ENCODE data around the gene NCKAP5. TPM values are rescaled to one million over a fixed set of nuclear protein-coding genes. Genes with fewer than 3 reads are reported as not detected.

The NCKAP5 gene
- total RNA-seq, 3 donors from 2014 or later = 1.9 to 6.3 (median 2.3) TPM

DNA sequence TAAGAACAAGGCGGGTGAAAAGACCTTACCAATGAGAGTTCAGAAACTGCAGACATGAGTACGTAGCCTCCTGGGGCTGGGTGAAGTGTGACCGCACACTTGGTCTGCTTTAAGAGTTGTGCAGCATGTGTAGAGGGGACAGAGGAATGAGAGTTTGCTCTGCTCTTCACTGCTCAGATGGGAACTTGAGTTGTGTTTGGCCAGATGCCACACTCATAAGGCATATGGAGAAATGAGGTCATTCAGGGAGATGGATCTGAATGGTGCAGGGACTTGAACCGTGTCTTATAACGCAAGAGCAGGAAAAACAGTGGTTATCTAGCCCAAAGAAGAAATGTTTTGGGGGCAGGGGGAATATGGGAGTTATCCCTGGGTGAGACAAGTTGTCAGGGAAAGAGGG, 624.4 kb downstream of the NCKAP5 start:
- no peak for ATAC-seq
- no peak for DNase-seq
- TF ChIP-seq, protein P1, sequence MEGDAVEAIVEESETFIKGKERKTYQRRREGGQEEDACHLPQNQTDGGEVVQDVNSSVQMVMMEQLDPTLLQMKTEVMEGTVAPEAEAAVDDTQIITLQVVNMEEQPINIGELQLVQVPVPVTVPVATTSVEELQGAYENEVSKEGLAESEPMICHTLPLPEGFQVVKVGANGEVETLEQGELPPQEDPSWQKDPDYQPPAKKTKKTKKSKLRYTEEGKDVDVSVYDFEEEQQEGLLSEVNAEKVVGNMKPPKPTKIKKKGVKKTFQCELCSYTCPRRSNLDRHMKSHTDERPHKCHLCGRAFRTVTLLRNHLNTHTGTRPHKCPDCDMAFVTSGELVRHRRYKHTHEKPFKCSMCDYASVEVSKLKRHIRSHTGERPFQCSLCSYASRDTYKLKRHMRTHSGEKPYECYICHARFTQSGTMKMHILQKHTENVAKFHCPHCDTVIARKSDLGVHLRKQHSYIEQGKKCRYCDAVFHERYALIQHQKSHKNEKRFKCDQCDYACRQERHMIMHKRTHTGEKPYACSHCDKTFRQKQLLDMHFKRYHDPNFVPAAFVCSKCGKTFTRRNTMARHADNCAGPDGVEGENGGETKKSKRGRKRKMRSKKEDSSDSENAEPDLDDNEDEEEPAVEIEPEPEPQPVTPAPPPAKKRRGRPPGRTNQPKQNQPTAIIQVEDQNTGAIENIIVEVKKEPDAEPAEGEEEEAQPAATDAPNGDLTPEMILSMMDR (IDR thresholded peaks at IDR 0.05) = no peak
- Histone ChIP-seq H3K4me3 (no peak overlapping the region), H3K4me1 (ENCODE audit: low read depth) (no peaks in the 10 kb centered on the region), H3K9me3 (no peaks in the 10 kb centered on the region), H3K36me3 (ENCODE audit: low read depth) (no peaks in the 10 kb centered on the region)
- intact Hi-C loops (cut with DNase I, micrococcal nuclease) = no loop called here

DNA sequence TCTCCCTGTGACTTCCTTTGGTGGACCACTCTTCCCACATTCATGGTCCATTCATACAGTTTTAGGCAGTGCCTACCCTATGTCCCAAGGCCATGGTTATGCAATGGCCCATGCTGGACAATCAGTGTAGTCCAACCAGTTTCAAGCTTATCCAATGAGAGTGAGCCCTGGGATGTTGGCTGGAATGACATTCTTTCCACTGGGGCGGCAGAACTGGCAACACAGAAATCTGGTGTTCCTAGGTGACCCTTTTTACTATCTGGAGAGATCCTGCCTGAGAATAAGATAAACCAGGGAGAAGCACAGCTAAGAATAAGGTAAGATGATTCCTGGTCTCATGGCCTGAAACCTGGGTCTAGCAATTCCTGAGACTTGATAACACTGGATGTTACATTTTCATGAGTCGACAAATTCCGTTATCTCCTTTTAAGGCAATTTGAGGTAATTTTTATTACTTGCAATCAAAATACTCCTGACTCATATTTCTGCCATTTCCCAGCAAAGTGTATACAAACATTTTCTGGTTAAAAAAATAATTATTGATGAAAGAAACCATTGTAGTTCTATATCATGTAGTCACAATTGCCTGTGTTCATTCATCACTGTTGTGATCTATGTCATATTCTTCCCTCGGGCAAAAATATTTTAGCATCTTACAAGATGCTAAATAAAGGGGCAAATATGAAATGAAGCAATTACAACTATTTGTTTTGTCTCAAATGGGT, 626.8 kb downstream of the NCKAP5 start:
- TF ChIP-seq, protein P1 (IDR thresholded peaks at IDR 0.05) = no peak
- H3K9me3 ChIP-seq = no peaks in the 10 kb centered on the region
- DNase-seq = no peak
- no peaks in the 10 kb centered on the region for H3K4me1 ChIP-seq (ENCODE audit: low read depth)
- no peak overlapping the region for H3K4me3 ChIP-seq
- no peak for ATAC-seq
- intact Hi-C loops (cut with DNase I, micrococcal nuclease) = no loop called here
- H3K36me3 ChIP-seq (ENCODE audit: low read depth) = no peaks in the 10 kb centered on the region

DNA sequence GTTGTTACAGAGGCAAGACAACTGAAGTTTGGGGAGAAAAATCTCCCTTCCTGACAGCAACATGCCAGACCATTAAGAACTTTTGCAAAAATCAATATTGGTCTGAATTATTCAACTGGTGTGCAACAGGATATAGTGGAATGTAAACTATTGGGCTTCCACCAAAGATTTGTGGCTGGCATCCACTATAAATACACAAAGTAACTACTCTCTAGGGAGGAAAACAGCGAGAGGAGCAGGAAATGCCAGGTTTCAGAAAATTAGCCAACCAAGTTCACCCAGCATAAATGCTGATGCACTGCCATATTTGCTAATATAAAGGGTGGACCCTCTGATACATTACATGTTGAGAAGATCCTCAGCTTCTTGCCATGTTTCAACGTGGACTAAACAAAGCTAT, 630.6 kb downstream of the NCKAP5 start:
- intact Hi-C loops (cut with DNase I, micrococcal nuclease) = no loop called here
- H3K36me3 ChIP-seq (ENCODE audit: low read depth) = no peaks in the 10 kb centered on the region
- no peak for DNase-seq
- TF ChIP-seq, protein P1 (IDR thresholded peaks at IDR 0.05) = no peak
- no peaks in the 10 kb centered on the region for H3K9me3 ChIP-seq
- H3K4me3 ChIP-seq = no peak overlapping the region
- no peaks in the 10 kb centered on the region for H3K4me1 ChIP-seq (ENCODE audit: low read depth)
- no peak for ATAC-seq

DNA sequence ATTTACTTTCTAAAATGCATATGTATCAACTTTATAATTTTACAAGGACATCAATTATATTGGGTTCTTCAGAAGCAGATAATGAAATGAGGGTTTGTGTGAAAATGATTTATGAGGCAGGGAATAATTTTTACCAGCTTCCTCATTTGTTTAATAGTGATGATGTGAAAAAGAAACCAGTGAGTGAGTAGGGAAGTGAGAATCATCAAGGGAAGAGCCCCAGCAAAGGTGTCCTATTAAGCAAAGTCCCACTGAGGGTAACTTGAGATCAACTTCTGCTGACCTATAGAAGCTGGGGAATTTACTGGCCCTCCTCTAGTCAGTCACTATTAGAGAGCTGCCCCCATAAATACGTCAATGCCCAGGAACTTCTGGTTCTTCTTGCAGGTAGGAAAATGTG, 631.5 kb downstream of the NCKAP5 start:
- H3K36me3 ChIP-seq (ENCODE audit: low read depth) = no peaks in the 10 kb centered on the region
- no peak overlapping the region for H3K4me3 ChIP-seq
- H3K9me3 ChIP-seq = no peaks in the 10 kb centered on the region
- TF ChIP-seq, protein P1 (IDR thresholded peaks at IDR 0.05) = no peak
- ATAC-seq (no peak), DNase-seq (no peak)
- no peaks in the 10 kb centered on the region for H3K4me1 ChIP-seq (ENCODE audit: low read depth)
- intact Hi-C loops (cut with DNase I, micrococcal nuclease) = no loop called here

DNA sequence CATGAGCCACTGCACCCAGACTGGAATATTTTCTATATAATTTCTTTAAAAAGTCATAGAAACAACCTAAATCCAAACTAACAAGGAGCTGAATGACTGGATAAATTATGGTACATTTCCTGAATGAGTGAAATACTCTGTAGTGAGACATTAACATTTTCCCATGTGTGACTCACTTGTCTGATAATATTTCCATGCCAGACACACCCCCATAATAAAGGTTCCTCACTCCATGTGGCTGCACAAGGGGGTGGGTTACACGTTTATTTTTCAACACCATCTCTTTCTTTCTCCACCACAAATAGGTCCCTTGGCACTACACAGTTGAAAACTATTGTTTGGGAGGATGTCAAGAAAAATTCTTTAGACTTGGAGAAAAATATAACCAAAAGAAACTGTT, 632.0 kb downstream of the NCKAP5 start:
- intact Hi-C loops (cut with DNase I, micrococcal nuclease) = no loop called here
- Histone ChIP-seq H3K4me1 (ENCODE audit: low read depth) (no peaks in the 10 kb centered on the region), H3K4me3 (no peak overlapping the region), H3K9me3 (no peaks in the 10 kb centered on the region), H3K36me3 (ENCODE audit: low read depth) (no peaks in the 10 kb centered on the region)
- no peak for ATAC-seq
- TF ChIP-seq, protein P1 (IDR thresholded peaks at IDR 0.05) = no peak
- DNase-seq = no peak

DNA sequence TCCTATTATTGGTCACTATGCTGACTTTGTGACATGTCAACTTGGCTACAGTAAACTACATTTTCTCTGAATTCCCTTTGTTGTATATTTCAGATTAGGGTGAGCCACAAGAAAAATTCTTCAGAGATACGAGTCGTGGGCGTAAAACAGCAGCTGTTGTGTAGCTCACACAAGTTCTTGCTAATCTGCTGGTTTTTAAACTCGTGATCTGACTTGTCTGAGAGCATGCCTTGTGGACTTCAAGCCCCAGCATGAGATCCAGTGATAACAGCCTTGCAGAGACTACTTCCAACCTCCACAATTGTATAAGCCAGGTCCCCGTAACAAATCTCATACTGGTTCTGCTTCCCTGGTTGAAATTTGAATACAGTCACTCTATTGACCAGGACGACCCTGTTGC, 638.5 kb downstream of the NCKAP5 start:
- Histone ChIP-seq H3K36me3 (ENCODE audit: low read depth) (no peaks in the 10 kb centered on the region), H3K9me3 (no peaks in the 10 kb centered on the region), H3K4me1 (ENCODE audit: low read depth) (no peaks in the 10 kb centered on the region), H3K4me3 (no peak overlapping the region)
- TF ChIP-seq, protein P1 (IDR thresholded peaks at IDR 0.05) = no peak
- intact Hi-C loops (cut with DNase I, micrococcal nuclease) = no loop called here
- ATAC-seq (no peak), DNase-seq (no peak)
